GM10266 (cell line): ENCODE data around the gene LPAR3.

ENCODE experiments used
- DNase-seq: peaks from one replicate; pipeline ENCODE4 v3.0.0; 2012; ENCODE audit errors: extremely low spot score
- TF ChIP-seq, protein P1 (sequence below): IDR thresholded peaks from 2 replicates; pipeline ENCODE4 v1.5.1; 2012; ENCODE audit warnings: mild to moderate bottlenecking, low read depth; ENCODE audit not compliant: control insufficient read depth, insufficient read depth; ENCODE audit errors: missing control alignments

Gene LPAR3

DNA sequence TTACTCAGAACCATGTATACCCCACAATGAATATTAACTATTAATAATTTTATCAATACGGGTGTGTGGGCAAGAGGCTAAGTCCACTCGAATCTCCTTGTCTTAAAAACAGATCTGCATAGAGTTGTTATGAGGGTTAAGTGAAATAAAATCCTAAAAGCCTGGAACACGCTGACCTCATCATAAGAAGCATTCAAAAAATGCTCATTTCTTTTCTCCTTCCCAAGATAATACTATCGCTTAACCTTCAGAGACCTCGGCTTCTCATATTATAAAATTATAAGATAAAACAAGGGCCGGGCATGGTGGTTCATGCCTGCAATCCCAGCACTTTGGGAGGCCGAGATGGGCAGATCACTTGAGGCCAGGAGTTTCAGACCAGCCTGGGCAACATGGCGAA is 35.1 kb downstream of the LPAR3 start:
- TF ChIP-seq, protein P1, sequence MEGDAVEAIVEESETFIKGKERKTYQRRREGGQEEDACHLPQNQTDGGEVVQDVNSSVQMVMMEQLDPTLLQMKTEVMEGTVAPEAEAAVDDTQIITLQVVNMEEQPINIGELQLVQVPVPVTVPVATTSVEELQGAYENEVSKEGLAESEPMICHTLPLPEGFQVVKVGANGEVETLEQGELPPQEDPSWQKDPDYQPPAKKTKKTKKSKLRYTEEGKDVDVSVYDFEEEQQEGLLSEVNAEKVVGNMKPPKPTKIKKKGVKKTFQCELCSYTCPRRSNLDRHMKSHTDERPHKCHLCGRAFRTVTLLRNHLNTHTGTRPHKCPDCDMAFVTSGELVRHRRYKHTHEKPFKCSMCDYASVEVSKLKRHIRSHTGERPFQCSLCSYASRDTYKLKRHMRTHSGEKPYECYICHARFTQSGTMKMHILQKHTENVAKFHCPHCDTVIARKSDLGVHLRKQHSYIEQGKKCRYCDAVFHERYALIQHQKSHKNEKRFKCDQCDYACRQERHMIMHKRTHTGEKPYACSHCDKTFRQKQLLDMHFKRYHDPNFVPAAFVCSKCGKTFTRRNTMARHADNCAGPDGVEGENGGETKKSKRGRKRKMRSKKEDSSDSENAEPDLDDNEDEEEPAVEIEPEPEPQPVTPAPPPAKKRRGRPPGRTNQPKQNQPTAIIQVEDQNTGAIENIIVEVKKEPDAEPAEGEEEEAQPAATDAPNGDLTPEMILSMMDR: no peak
- DNase-seq: no peak

DNA sequence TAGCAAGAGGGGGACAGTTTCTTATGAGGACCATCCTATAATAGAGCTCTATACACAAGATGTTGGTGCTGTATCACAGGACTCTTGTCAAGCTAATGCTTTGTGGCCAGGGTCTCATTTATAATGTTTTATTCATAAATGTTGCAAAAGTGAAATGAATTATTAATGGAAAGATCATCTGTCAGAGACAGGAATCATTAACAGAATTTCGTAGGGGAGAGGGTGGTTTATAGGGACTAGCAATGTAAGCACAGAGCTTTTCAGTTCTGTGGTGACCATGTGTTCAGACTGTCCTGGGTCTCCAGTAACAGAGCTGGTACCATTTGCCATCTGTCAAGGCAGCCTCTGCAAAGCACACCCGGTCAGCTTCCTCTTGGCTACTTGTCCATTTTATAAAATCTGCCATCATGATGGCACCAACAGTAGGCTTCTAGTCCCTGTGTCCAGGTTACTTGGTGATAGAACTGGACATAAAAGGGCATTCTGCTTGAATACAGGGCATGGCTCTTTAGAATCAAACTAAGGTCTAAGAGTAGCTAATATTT is 36.2 kb downstream of the LPAR3 start:
- no peak for DNase-seq
- TF ChIP-seq, protein P1: no peak

DNA sequence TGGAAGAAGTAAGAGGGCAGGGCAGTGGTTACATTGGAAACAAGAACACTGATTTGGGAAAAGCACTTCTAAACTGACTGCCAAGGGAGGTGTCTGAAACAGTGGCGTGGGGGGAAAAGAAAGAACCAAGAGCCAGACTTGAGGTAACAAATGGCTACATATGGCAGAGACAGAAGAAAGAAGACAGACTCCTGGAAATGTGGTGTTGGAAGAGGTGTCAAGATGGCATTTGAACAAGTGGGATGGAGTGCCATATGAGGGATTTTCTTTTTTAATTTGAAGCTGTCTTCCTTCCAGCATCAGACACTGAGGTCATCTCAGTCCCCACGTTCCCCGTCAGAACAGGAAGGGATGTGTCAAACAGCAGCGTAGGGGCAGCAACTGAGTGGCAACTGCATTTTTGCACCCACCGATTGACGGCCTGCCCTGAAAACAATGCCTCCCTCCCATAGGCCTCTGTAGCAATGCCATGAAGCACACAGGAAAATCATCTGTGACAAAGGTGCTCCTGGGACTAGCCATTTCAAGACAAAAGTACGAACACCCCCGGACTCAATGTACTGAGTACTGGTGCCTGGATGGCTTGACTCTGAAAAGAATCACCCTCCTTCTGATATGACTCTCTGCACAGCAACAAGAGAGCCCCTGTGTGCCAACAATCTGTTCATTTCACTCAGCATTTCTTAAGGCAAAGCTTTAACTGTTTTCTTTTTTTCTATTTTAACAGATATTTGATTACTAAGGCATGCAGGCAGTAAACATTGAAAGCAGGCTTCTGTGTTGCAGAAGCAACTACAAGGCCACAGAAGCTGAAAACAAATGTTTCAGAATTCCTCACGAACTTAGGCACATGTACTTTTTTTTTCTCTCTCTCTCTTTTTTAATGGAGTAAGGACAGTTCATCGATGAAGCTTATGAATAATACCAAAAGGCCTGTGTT is 37.0 kb downstream of the LPAR3 start:
- DNase-seq: no peak
- TF ChIP-seq, protein P1: no peak

DNA sequence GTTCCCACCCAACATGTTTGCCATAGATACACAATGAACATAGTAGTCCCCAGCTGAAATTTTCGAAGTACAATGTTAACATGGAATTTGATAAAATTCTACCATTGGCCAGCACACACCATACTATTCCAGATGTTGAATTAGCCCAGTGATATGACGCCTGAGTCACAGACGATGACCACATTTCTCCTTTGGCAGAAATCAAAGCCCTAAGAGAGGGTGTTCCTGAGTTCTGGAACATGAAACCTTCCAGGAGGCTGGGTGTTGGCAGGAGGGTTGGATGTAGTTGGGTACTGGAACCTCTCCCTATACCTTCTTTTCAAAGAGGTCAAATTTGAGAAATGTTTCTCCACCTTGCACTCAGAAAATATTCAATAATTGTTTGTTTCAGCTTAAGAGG is 37.8 kb downstream of the LPAR3 start:
- TF ChIP-seq, protein P1: no peak
- no peak for DNase-seq

DNA sequence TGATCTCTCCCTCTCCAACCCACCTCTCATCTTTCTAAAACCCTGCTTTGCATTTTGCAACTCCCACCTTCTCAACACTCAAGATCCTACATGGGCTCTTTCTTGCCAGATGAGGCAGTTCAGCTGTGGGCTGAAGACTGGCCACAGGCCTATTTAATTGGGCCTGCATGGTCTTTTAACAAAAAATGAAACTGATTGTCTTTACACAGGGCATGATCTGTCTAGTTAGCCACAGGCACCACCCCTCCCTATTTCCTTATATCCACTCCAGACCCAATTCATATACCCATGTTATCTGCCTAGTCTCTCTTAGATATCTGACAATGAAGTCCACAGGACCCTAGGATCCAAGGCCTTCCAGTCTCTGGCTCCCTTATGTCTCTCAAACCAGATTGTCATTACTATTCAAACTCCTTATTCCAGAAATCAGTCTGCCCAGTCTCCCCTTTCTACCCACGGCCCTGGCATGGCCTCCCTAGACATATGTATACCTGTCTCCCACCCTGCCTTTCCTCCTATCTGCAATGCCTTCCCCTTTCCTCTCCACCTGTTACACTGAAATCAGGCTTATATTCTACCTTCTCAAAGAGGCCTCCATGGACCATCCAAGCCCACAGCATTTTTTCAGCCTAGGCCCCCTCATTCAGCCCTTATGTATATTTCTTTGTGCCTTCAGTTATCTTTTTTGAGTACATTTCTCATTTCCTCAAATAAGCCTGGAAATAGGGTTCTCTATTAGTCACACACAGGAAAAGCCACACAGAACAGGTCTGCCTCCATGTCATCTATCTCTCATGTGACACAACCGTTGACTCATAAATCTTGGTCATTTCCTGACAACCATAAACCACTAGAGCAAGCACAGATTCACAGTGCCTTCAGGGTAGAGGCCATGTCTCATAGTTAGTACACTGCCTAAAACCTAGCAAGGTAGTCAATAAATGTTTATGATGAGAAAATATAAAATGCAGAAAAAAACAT is 39.0 kb downstream of the LPAR3 start:
- peak; percentile 47 for DNase-seq
- TF ChIP-seq, protein P1: no peak

DNA sequence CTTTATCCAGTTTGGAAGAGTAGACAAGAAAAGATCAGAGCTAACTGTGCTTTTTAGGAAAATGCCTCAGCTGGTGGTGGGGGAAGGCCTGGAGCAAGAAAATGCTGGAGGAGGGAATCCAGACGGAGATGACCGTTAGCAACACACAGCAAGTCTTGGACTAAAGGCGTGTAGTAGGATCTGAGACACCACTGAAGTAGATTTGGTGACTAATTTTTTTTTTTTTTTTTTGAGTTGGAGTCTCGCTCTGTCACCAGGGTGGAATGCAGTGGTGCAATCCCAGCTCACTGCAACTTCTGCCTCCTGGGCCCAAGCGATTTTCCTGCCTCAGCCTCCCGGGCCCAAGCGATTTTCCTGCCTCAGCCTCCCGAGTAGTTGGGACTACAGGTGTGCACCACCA is 41.2 kb downstream of the LPAR3 start:
- no peak for DNase-seq
- TF ChIP-seq, protein P1: no peak
